ENCODE measurements around the gene PICK1.
A peak's percentile ranks its signal among the peaks of the same experiment; 100 is the strongest.

Gene PICK1

GRCh38 chr22:38049812-38050619 lies 7.2 kb upstream of the PICK1 start:
- no peak for DNase-seq

- DNase-seq: no peak
These were observed 6.5 kb upstream of the PICK1 start for GRCh38 chr22:38050720-38051119.

- DNase-seq: no peak
These were observed 5.9 kb upstream of the PICK1 start for GRCh38 chr22:38051261-38051660.

- peak; percentile 66 for DNase-seq
These were observed 5.0 kb upstream of the PICK1 start for GRCh38 chr22:38051900-38052862.

GRCh38 chr22:38062791-38063190 lies 5.6 kb downstream of the PICK1 start:
- DNase-seq: no peak

GRCh38 chr22:38065539-38065938 lies 8.3 kb downstream of the PICK1 start:
- no peak for DNase-seq

GRCh38 chr22:38066381-38067027 lies 9.3 kb downstream of the PICK1 start:
- DNase-seq: no peak

GRCh38 chr22:38067028-38067415 lies 9.8 kb downstream of the PICK1 start:
- no peak for DNase-seq

GRCh38 chr22:38067761-38068360 lies 10.7 kb downstream of the PICK1 start:
- DNase-seq: no peak

GRCh38 chr22:38068641-38069371 lies 11.6 kb downstream of the PICK1 start:
- DNase-seq: no peak

- no peak for DNase-seq
These were observed 12.4 kb downstream of the PICK1 start for GRCh38 chr22:38069372-38070249.

- DNase-seq: no peak
These were observed 13.2 kb downstream of the PICK1 start for GRCh38 chr22:38070250-38070921.

- DNase-seq: no peak
These were observed 14.5 kb downstream of the PICK1 start for GRCh38 chr22:38071421-38072321.

- DNase-seq: no peak
These were observed 15.3 kb downstream of the PICK1 start for GRCh38 chr22:38072322-38073149.

GRCh38 chr22:38073150-38074130 lies 16.2 kb downstream of the PICK1 start:
- no peak for DNase-seq

GRCh38 chr22:38074181-38075104 lies 17.2 kb downstream of the PICK1 start:
- no peak for DNase-seq
